ENCODE measurements around the gene EXOC4. TPM values are rescaled to one million over a fixed set of nuclear protein-coding genes. Genes with fewer than 3 reads are reported as not detected.

EXOC4 gene
- total RNA-seq, 2 donors from 2014 or later, result 106 to 115 TPM

GRCh38 chr7:133445617-133446016 is 192.7 kb downstream of the EXOC4 start:
- Histone ChIP-seq H3K4me3 (ENCODE audit: low read length) (no peak overlapping the region), H3K36me3 (ENCODE audit: control insufficient read depth, insufficient read depth, low read length) (no peaks in the 10 kb centered on the region), H3K4me1 (ENCODE audit: control insufficient read depth, insufficient read depth, low read length) (peaks cover 6% of the 10 kb centered on the region), H3K27me3 (ENCODE audit: control insufficient read depth, insufficient read depth, low read length, poor library complexity, severe bottlenecking) (no peaks in the 10 kb centered on the region), H3K9me3 (ENCODE audit: control insufficient read depth, low read length) (no peaks in the 10 kb centered on the region), H3K9ac (ENCODE audit: extremely low read depth, low read length, poor library complexity, severe bottlenecking) (no peak overlapping the region), H3K27ac (ENCODE audit: low read depth, low read length) (no peak overlapping the region)
- WGBS, 2 experiments (ENCODE audit: insufficient coverage in 1 of 2, insufficient read length in 1 of 2), result 83 to 95% methylated on average over 3 to 6 of the region's 6 CpGs
- Mint-ChIP-seq H3K4me3 (no peak overlapping the region), H3K36me3 (ENCODE audit: low read depth) (no peaks in the 10 kb centered on the region), H3K4me1 (peaks cover 31% of the 10 kb centered on the region), H3K27ac (no peak overlapping the region), H3K9me3 (no peaks in the 10 kb centered on the region), H3K27me3 (ENCODE audit: insufficient read depth) (no peaks in the 10 kb centered on the region)
- no peak for DNase-seq
- no peak for TF ChIP-seq CTCF (conservative IDR thresholded peaks at IDR 0.05)

- Mint-ChIP-seq H3K4me1 (peaks cover 21% of the 10 kb centered on the region), H3K27ac (no peak overlapping the region), H3K36me3 (ENCODE audit: low read depth) (no peaks in the 10 kb centered on the region), H3K9me3 (no peaks in the 10 kb centered on the region), H3K27me3 (ENCODE audit: insufficient read depth) (no peaks in the 10 kb centered on the region), H3K4me3 (no peak overlapping the region)
- Histone ChIP-seq H3K27ac (ENCODE audit: low read depth, low read length) (no peak overlapping the region), H3K4me3 (ENCODE audit: low read length) (no peak overlapping the region), H3K4me1 (ENCODE audit: control insufficient read depth, insufficient read depth, low read length) (peaks cover 6% of the 10 kb centered on the region), H3K9me3 (ENCODE audit: control insufficient read depth, low read length) (no peaks in the 10 kb centered on the region), H3K27me3 (ENCODE audit: control insufficient read depth, insufficient read depth, low read length, poor library complexity, severe bottlenecking) (no peaks in the 10 kb centered on the region), H3K36me3 (ENCODE audit: control insufficient read depth, insufficient read depth, low read length) (no peaks in the 10 kb centered on the region), H3K9ac (ENCODE audit: extremely low read depth, low read length, poor library complexity, severe bottlenecking) (no peak overlapping the region)
- DNase-seq, result no peak
- TF ChIP-seq CTCF (conservative IDR thresholded peaks at IDR 0.05), result no peak
- 100% methylated on average over 1 of the region's 1 CpG for WGBS, 2 experiments (ENCODE audit: insufficient coverage in 1 of 2, insufficient read length in 1 of 2)
These were observed 195.1 kb downstream of the EXOC4 start for GRCh38 chr7:133448012-133448411.

- H3K27me3 Mint-ChIP-seq (ENCODE audit: insufficient read depth), result no peaks in the 10 kb centered on the region
These were observed 199.7 kb downstream of the EXOC4 start for GRCh38 chr7:133452577-133452976.

More at GRCh38 chr7:133452577-133452976, 199.7 kb downstream of the EXOC4 start:
- Histone ChIP-seq H3K9me3 (ENCODE audit: control insufficient read depth, low read length) (no peaks in the 10 kb centered on the region), H3K4me3 (ENCODE audit: low read length) (no peak overlapping the region), H3K27me3 (ENCODE audit: control insufficient read depth, insufficient read depth, low read length, poor library complexity, severe bottlenecking) (no peaks in the 10 kb centered on the region), H3K27ac (ENCODE audit: low read depth, low read length) (no peak overlapping the region), H3K4me1 (ENCODE audit: control insufficient read depth, insufficient read depth, low read length) (peaks cover 4% of the 10 kb centered on the region), H3K36me3 (ENCODE audit: control insufficient read depth, insufficient read depth, low read length) (no peaks in the 10 kb centered on the region), H3K9ac (ENCODE audit: extremely low read depth, low read length, poor library complexity, severe bottlenecking) (no peak overlapping the region)
- H3K27ac Mint-ChIP-seq, result no peak overlapping the region
- no peak for DNase-seq
- no peaks in the 10 kb centered on the region for H3K9me3 Mint-ChIP-seq
- no peaks in the 10 kb centered on the region for H3K36me3 Mint-ChIP-seq (ENCODE audit: low read depth)
- TF ChIP-seq CTCF (conservative IDR thresholded peaks at IDR 0.05), result no peak
- H3K4me3 Mint-ChIP-seq, result no peak overlapping the region
- H3K4me1 Mint-ChIP-seq, result peaks cover 7% of the 10 kb centered on the region
- 89 to 96% methylated on average over 1 to 2 of the region's 2 CpGs for WGBS, 2 experiments (ENCODE audit: insufficient coverage in 1 of 2, insufficient read length in 1 of 2)
